ENCODE data around the gene UMAD1. TPM values are rescaled to one million over a fixed set of nuclear protein-coding genes. Genes with fewer than 3 reads are reported as not detected.

UMAD1 gene
- total and polyA plus RNA-seq, 3 donors from 2014 or later, result 11.1 to 17.3 (median 12.6) TPM

- H3K4me1 ChIP-seq, result no peaks in the 10 kb centered on the region
- DNase-seq, result no peak
- no peaks in the 10 kb centered on the region for H3K27me3 ChIP-seq
- intact Hi-C loops (cut with DNase I; ENCODE audit: low total_unique reads), result no loop called here
- H3K27ac ChIP-seq, result no peak overlapping the region
- H3K4me3 ChIP-seq, result no peak overlapping the region
- no peaks in the 10 kb centered on the region for H3K36me3 ChIP-seq (ENCODE audit: low read depth, missing control alignments)
- H3K9me3 ChIP-seq, result no peaks in the 10 kb centered on the region
- TF ChIP-seq CTCF (IDR thresholded peaks at IDR 0.05), result no peak
- no peak for TF ChIP-seq POLR2A (IDR thresholded peaks at IDR 0.05)
- 69 to 84% methylated on average over 3 of the region's 3 CpGs for WGBS, 2 donors
Observed at GRCh38 chr7:7773334-7774309, 133.1 kb downstream of the UMAD1 start.

GRCh38 chr7:7779888-7780287, 139.3 kb downstream of the UMAD1 start:
- no peak overlapping the region for H3K4me3 ChIP-seq
- no peak for TF ChIP-seq CTCF (IDR thresholded peaks at IDR 0.05)
- no peak for TF ChIP-seq POLR2A (IDR thresholded peaks at IDR 0.05)
- H3K9me3 ChIP-seq, result no peaks in the 10 kb centered on the region
- 92 to 93% methylated on average over 1 of the region's 1 CpG for WGBS, 2 donors
- H3K4me1 ChIP-seq, result no peaks in the 10 kb centered on the region
- H3K27ac ChIP-seq, result no peak overlapping the region
- DNase-seq, result no peak
- no peaks in the 10 kb centered on the region for H3K36me3 ChIP-seq (ENCODE audit: low read depth, missing control alignments)
- H3K27me3 ChIP-seq, result no peaks in the 10 kb centered on the region
- intact Hi-C loops (cut with DNase I; ENCODE audit: low total_unique reads), result no loop called here

- no peaks in the 10 kb centered on the region for H3K27me3 ChIP-seq
- TF ChIP-seq POLR2A (IDR thresholded peaks at IDR 0.05) (no peak), CTCF (IDR thresholded peaks at IDR 0.05) (no peak)
- intact Hi-C loops (cut with DNase I; ENCODE audit: low total_unique reads), result no loop called here
- DNase-seq, result no peak
- no peaks in the 10 kb centered on the region for H3K4me1 ChIP-seq
- no peaks in the 10 kb centered on the region for H3K36me3 ChIP-seq (ENCODE audit: low read depth, missing control alignments)
- 75 to 100% methylated on average over 1 of the region's 1 CpG for WGBS, 2 donors
- H3K27ac ChIP-seq, result no peak overlapping the region
- H3K9me3 ChIP-seq, result no peaks in the 10 kb centered on the region
- H3K4me3 ChIP-seq, result no peak overlapping the region
Observed at GRCh38 chr7:7783001-7783400, 142.4 kb downstream of the UMAD1 start.

- TF ChIP-seq CTCF (IDR thresholded peaks at IDR 0.05), result no peak
- no peak for TF ChIP-seq POLR2A (IDR thresholded peaks at IDR 0.05)
- Histone ChIP-seq H3K4me1 (no peaks in the 10 kb centered on the region), H3K27ac (no peak overlapping the region), H3K27me3 (no peaks in the 10 kb centered on the region), H3K9me3 (no peaks in the 10 kb centered on the region), H3K36me3 (ENCODE audit: low read depth, missing control alignments) (no peaks in the 10 kb centered on the region), H3K4me3 (no peak overlapping the region)
- intact Hi-C loops (cut with DNase I; ENCODE audit: low total_unique reads), result no loop called here
- no peak for DNase-seq
- 64 to 77% methylated on average over 6 of the region's 6 CpGs for WGBS, 2 donors
Observed at GRCh38 chr7:7785344-7785973, 144.9 kb downstream of the UMAD1 start.

Measured in testis (tissue), 3 donors.